Cardiac fibroblast (primary cell): Measurements from ENCODE around the gene EPAS1.
A peak's percentile ranks its signal among the peaks of the same experiment; 100 is the strongest.

Experiments used
- DNase-seq, 2 donors: peaks; one replicate each; pipeline versions ENCODE4 v3.0.0 to v3.0.0-alpha.2; 2010; ENCODE audit warnings: low read depth in 2 of 2
- H3K4me3 ChIP-seq, 2 donors: replicated peaks in 1 of 2; 1 replicate in 1 of 2; 2 replicates in 1 of 2; pipeline ENCODE4 v1.5.1; 2011; ENCODE audit warnings: low read depth in 2 of 2, low read length in 2 of 2, mild to moderate bottlenecking in 2 of 2, moderate library complexity in 1 of 2
- CTCF ChIP-seq: IDR thresholded peaks from one replicate; pipeline ENCODE4 v1.5.1; 2011; ENCODE audit warnings: low read depth, mild to moderate bottlenecking, low read length, inconsistent platforms

EPAS1 gene

DNA sequence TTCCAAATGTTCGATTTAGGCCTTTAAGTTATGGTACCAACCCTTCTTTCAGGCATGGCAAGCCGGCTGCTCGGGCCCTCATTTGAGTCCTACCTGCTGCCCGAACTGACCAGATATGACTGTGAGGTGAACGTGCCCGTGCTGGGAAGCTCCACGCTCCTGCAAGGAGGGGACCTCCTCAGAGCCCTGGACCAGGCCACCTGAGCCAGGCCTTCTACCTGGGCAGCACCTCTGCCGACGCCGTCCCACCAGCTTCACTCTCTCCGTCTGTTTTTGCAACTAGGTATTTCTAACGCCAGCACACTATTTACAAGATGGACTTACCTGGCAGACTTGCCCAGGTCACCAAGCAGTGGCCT, 87.2 kb downstream of the EPAS1 start:
- DNase-seq = no peak
- no peak for TF ChIP-seq CTCF

DNA sequence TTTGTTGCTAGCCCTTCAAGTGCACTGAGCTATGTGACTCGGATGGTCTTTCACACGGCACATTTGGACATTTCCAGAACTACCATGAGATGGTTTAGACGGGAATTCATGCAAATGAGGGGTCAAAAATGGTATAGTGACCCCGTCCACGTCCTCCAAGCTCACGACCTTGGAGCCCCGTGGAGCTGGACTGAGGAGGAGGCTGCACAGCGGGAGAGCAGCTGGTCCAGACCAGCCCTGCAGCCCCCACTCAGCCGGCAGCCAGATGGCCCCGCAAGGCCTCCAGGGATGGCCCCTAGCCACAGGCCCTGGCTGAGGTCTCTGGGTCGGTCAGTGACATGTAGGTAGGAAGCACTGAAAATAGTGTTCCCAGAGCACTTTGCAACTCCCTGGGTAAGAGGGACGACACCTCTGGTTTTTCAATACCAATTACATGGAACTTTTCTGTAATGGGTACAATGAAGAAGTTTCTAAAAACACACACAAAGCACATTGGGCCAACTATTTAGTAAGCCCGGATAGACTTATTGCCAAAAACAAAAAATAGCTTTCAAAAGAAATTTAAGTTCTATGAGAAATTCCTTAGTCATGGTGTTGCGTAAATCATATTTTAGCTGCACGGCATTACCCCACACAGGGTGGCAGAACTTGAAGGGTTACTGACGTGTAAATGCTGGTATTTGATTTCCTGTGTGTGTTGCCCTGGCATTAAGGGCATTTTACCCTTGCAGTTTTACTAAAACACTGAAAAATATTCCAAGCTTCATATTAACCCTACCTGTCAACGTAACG, 88.8 kb downstream of the EPAS1 start:
- peak; percentile 87 for DNase-seq
- no peak overlapping the region for H3K4me3 ChIP-seq
- no peak for TF ChIP-seq CTCF

More for the DNA sequence above, 87.2 kb downstream of the EPAS1 start:
- H3K4me3 ChIP-seq = no peak overlapping the region

DNA sequence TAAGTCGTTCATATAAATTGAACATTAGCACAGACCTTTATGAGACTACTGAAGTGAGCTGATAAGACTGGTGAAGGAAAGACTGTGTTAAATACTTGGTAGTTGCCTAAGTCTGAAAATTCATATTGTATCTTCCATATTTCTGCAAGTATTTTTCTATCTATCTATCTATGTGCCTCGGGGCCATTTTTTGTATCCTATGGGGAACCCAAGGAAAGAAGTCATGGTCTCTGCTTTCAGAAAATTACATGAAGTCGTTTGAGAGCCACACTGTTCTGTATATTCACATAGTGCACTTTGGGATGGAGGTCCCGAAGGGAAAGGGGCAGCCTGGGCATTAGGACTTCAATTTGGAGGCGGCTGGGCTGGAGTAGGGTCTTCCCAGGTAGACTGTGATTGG, 89.6 kb downstream of the EPAS1 start:
- TF ChIP-seq CTCF = no peak
- no peak overlapping the region for H3K4me3 ChIP-seq
- DNase-seq = no peak

- no peak for TF ChIP-seq CTCF
- no peak overlapping the region for H3K4me3 ChIP-seq
- no peak for DNase-seq
Observed at GRCh38 chr2:46387292-46387691, 90.1 kb downstream of the EPAS1 start.

- H3K4me3 ChIP-seq = no peak overlapping the region
- TF ChIP-seq CTCF = no peak
- no peak for DNase-seq
Observed at GRCh38 chr2:46387886-46388515, 90.8 kb downstream of the EPAS1 start.

- TF ChIP-seq CTCF = no peak
- no peak for DNase-seq
- no peak overlapping the region for H3K4me3 ChIP-seq
Observed at GRCh38 chr2:46388881-46389280, 91.7 kb downstream of the EPAS1 start.
